Keratinocyte (primary cell): ENCODE results near the gene SLC25A44. TPM values are rescaled to one million over a fixed set of nuclear protein-coding genes. Genes with fewer than 3 reads are reported as not detected.
A peak's percentile ranks its signal among the peaks of the same experiment; 100 is the strongest.

Experiments
- DNase-seq: peaks from one replicate; pipeline ENCODE4 v3.0.0-alpha.2; 2011; ENCODE audit warnings: low read depth, missing footprints, low spot score
- FAIRE-seq: peaks from 2 replicates; lab custom pipeline; 2011; peaks lifted over from hg19 to GRCh38; lab: Jason Lieb, UNC
- H2AFZ ChIP-seq: 2 replicates; pipeline ENCODE4 v1.6.0; 2012; ENCODE audit warnings: low read length, control low read depth, inconsistent platforms; ENCODE audit not compliant: control insufficient read depth
- H3K27ac ChIP-seq: 2 replicates; pipeline ENCODE4 v1.5.1; 2011; ENCODE audit warnings: low read length; ENCODE audit not compliant: control insufficient read depth, insufficient read depth
- H3K27me3 ChIP-seq: 3 replicates; pipeline ENCODE4 v1.6.0; 2011; ENCODE audit warnings: low read length; ENCODE audit not compliant: control insufficient read depth, insufficient read depth; ENCODE audit errors: extremely low read depth
- H3K36me3 ChIP-seq, 2 experiments: 2 replicates in 1 of 2; 3 replicates in 1 of 2; pipeline ENCODE4 v1.5.1; 2011; ENCODE audit warnings: low read length in 2 of 2, mild to moderate bottlenecking in 1 of 2; ENCODE audit not compliant: control insufficient read depth in 2 of 2, insufficient read depth in 2 of 2; ENCODE audit errors: extremely low read depth in 1 of 2
- H3K4me1 ChIP-seq: 3 replicates; pipeline ENCODE4 v1.5.1; 2011; ENCODE audit warnings: low read length; ENCODE audit not compliant: control insufficient read depth, insufficient read depth; ENCODE audit errors: extremely low read depth
- H3K4me2 ChIP-seq: 3 replicates; pipeline ENCODE4 v1.6.0; 2011; ENCODE audit warnings: low read depth, low read length; ENCODE audit not compliant: control insufficient read depth, insufficient read depth; ENCODE audit errors: extremely low read depth
- H3K4me3 ChIP-seq, 3 experiments: fragments of 200-600 bp in 1 of 3; sonication (generic) in 1 of 3; 2 replicates in 2 of 3; 3 replicates in 1 of 3; pipeline ENCODE4 v1.5.1; 2011 to 2016; ENCODE audit warnings: low read length in 3 of 3, mild to moderate bottlenecking in 3 of 3, control low read depth in 2 of 3, inconsistent platforms in 1 of 3, low read depth in 1 of 3, mixed read lengths in 1 of 3, mixed run types in 1 of 3, moderate library complexity in 1 of 3; ENCODE audit not compliant: control insufficient read depth in 2 of 3, insufficient read depth in 2 of 3; ENCODE audit errors: extremely low read depth in 1 of 3
- H3K79me2 ChIP-seq: 2 replicates; pipeline ENCODE4 v1.6.0; 2012; ENCODE audit warnings: low read length; ENCODE audit not compliant: control insufficient read depth, insufficient read depth
- H3K9ac ChIP-seq: 3 replicates; pipeline ENCODE4 v1.6.0; 2011; ENCODE audit warnings: low read length; ENCODE audit not compliant: control insufficient read depth, insufficient read depth; ENCODE audit errors: extremely low read depth
- H3K9me1 ChIP-seq: 3 replicates; pipeline ENCODE4 v1.6.0; 2011; ENCODE audit warnings: low read length; ENCODE audit not compliant: control insufficient read depth, insufficient read depth; ENCODE audit errors: extremely low read depth
- H3K9me3 ChIP-seq: 2 replicates; pipeline ENCODE4 v1.5.1; 2012; ENCODE audit warnings: low read depth, low read length; ENCODE audit not compliant: control insufficient read depth
- H4K20me1 ChIP-seq: 3 replicates; pipeline ENCODE4 v1.6.0; 2011; ENCODE audit warnings: low read length; ENCODE audit not compliant: control insufficient read depth, insufficient read depth; ENCODE audit errors: extremely low read depth
- EZH2 ChIP-seq: IDR thresholded peaks from one replicate; pipeline ENCODE4 v1.6.1; 2012; ENCODE audit warnings: inconsistent platforms, mild to moderate bottlenecking, low read length, moderate library complexity
- dilution Hi-C: fragments of 300-500 bp; cut with MboI; formaldehyde crosslinking; loops from one replicate; pipeline ENCODE4 v1.7.0; 2020; ENCODE audit warnings: low sequenced_read_pairs; ENCODE audit not compliant: extremely low pct_ligation_motif_present
- polyA plus RNA-seq, 5 experiments: library from polyadenylated mRNA; depleted of rRNA in 3 of 5; stranded (reverse) in 3 of 5; stranded (forward) in 1 of 5; unstranded in 1 of 5; fragments of >200 nt; gene quantifications; 1 replicate in 1 of 5; 2 replicates in 3 of 5; 3 replicates in 1 of 5; pipeline versions ENCODE4 v1.2.1 to v1.2.3, GENCODE V29; 2011 to 2012; ENCODE audit warnings: missing spikeins in 2 of 5, low read depth in 1 of 5, low replicate concordance in 1 of 5
- TF ChIP-seq, protein P1 (sequence below), 3 experiments: IDR thresholded peaks in 1 of 3; conservative IDR thresholded peaks in 1 of 3; optimal IDR thresholded peaks in 1 of 3; 2 replicates in 2 of 3; 3 replicates in 1 of 3; pipeline versions ENCODE3 to v1.5.1; 2011; ENCODE audit warnings: low read length in 3 of 3, mild to moderate bottlenecking in 3 of 3, moderate library complexity in 2 of 3, control low read depth in 1 of 3, inconsistent platforms in 1 of 3; ENCODE audit not compliant: insufficient read depth in 2 of 3; ENCODE audit errors: extremely low read depth in 1 of 3

SLC25A44 gene
- polyA plus RNA-seq, 1 donor (not counting 4 experiments of a cell fraction or from before 2014, with no cell fraction given): 24.4 TPM

DNA sequence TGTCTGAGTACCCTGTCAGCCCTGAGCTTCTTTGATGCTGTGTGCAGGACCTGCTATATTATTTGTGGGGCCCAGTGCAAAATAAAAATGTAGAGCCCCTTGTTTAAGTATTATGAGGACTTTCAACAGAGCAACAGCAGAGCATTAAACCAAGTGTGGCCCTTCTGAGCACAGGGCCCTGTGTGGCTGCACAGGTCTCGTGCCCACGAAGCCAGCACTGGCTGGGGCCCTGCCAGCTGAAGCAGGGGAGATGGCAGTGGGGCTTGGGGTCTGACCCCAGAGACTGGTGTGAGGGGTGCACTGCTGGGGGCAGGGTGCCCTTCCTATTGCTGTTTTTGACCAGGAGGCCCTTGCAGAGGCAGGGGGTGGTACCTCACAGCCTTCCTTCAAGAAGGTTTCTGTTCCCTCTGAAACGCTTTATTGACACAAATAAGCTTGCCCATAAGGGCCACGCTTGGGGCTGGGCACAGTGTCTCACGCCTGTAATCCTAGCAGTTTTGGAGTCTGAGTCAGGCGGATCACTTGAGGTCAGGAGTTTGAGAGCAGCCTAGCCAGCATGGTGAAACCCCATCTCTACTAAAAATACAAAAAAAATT, 42.7 kb upstream of the SLC25A44 start:
- no peaks in the 10 kb centered on the region for H3K9me1 ChIP-seq
- no peak for FAIRE-seq
- no peak overlapping the region for H3K27ac ChIP-seq
- H3K4me3 ChIP-seq: no peak overlapping the region
- TF ChIP-seq EZH2: no peak
- TF ChIP-seq, protein P1, sequence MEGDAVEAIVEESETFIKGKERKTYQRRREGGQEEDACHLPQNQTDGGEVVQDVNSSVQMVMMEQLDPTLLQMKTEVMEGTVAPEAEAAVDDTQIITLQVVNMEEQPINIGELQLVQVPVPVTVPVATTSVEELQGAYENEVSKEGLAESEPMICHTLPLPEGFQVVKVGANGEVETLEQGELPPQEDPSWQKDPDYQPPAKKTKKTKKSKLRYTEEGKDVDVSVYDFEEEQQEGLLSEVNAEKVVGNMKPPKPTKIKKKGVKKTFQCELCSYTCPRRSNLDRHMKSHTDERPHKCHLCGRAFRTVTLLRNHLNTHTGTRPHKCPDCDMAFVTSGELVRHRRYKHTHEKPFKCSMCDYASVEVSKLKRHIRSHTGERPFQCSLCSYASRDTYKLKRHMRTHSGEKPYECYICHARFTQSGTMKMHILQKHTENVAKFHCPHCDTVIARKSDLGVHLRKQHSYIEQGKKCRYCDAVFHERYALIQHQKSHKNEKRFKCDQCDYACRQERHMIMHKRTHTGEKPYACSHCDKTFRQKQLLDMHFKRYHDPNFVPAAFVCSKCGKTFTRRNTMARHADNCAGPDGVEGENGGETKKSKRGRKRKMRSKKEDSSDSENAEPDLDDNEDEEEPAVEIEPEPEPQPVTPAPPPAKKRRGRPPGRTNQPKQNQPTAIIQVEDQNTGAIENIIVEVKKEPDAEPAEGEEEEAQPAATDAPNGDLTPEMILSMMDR (optimal IDR thresholded peaks at IDR 0.05 in 1 of 3, IDR thresholded peaks at IDR 0.05 in 1 of 3, conservative IDR thresholded peaks at IDR 0.05 in 1 of 3; ENCODE audit: extremely low read depth in 1 of 3, insufficient read depth in 2 of 3, low read length in 3 of 3): no peak
- peaks cover 31% of the 10 kb centered on the region for H3K4me1 ChIP-seq
- H3K4me2 ChIP-seq: no peak overlapping the region
- H3K9ac ChIP-seq: no peak overlapping the region
- H3K9me3 ChIP-seq: no peaks in the 10 kb centered on the region
- dilution Hi-C loops: no loop called here
- H2AFZ ChIP-seq: no peak overlapping the region
- H3K79me2 ChIP-seq: no peaks in the 10 kb centered on the region
- H3K36me3 ChIP-seq: no peaks in the 10 kb centered on the region
- DNase-seq: no peak
- H4K20me1 ChIP-seq: no peaks in the 10 kb centered on the region
- peaks cover 4% of the 10 kb centered on the region for H3K27me3 ChIP-seq

DNA sequence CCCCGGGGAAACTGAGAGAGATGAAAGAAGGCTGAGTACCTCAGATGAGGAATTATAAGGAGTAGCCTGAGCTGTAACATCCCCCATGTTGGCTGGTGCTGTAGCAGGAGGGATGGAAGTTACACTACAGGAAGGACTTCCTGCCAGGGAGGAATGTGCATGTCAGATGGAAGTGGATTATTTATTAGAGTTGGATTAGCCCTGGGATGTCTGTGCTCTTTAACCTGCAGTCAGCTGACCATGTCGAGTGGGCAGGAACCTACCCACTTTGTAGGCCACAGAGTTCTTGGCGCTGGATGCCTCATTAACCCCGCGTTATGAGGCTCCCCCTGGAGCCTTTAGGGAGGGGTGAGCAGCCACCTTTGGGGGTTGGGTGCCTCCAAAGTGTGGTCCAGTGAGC, 41.3 kb upstream of the SLC25A44 start:
- Histone ChIP-seq H3K4me2 (peak overlapping the region; percentile 91), H2AFZ (peak overlapping the region; percentile 72), H3K79me2 (no peaks in the 10 kb centered on the region)

More for the DNA sequence above, 41.3 kb upstream of the SLC25A44 start:
- H4K20me1 ChIP-seq: no peaks in the 10 kb centered on the region
- DNase-seq (no peak), FAIRE-seq (peak; percentile 34)
- no peaks in the 10 kb centered on the region for H3K36me3 ChIP-seq
- H3K9ac ChIP-seq: no peak overlapping the region
- H3K9me1 ChIP-seq: no peaks in the 10 kb centered on the region
- peaks cover 23% of the 10 kb centered on the region for H3K4me1 ChIP-seq
- TF ChIP-seq, protein P1 (optimal IDR thresholded peaks at IDR 0.05 in 1 of 3, IDR thresholded peaks at IDR 0.05 in 1 of 3, conservative IDR thresholded peaks at IDR 0.05 in 1 of 3; ENCODE audit: extremely low read depth in 1 of 3, insufficient read depth in 2 of 3, low read length in 3 of 3): no peak
- no peak for TF ChIP-seq EZH2
- H3K4me3 ChIP-seq: no peak overlapping the region
- no peaks in the 10 kb centered on the region for H3K9me3 ChIP-seq
- dilution Hi-C loops: no loop called here
- H3K27ac ChIP-seq: no peak overlapping the region
- peaks cover 2% of the 10 kb centered on the region for H3K27me3 ChIP-seq
